ENCODE data around the gene CYP39A1. TPM values are rescaled to one million over a fixed set of nuclear protein-coding genes. Genes with fewer than 3 reads are reported as not detected.

CYP39A1 gene
- total RNA-seq, 1 experiment from 2014 or later, result 0.54 TPM

GRCh38 chr6:46517202-46517601 is 135.4 kb downstream of the CYP39A1 start:
- no peak overlapping the region for H2AFZ ChIP-seq (ENCODE audit: low read depth, low read length, poor library complexity, severe bottlenecking)
- intact Hi-C loops (cut with micrococcal nuclease), result no loop called here
- no peak overlapping the region for H3K27ac ChIP-seq (ENCODE audit: low read depth, low read length)
- RAD21 ChIA-PET (ENCODE audit: low non-redundant PET in 1 of 2, low total read pairs in 2 of 2, uncharacterized antibody in 2 of 2, unreplicated experiment in 2 of 2), result no interaction called here
- CTCF ChIA-PET, result no interaction called here
- no peaks in the 10 kb centered on the region for H3K36me3 ChIP-seq (ENCODE audit: control insufficient read depth in 1 of 2, insufficient read depth in 2 of 2, low read length in 2 of 2)
- POLR2A ChIA-PET, result no interaction called here
- no peak for ATAC-seq
- no peak overlapping the region for H3K4me2 ChIP-seq (ENCODE audit: low read length)
- no peak overlapping the region for H3K4me3 ChIP-seq (replicated peaks in 1 of 2; ENCODE audit: low read depth in 1 of 2, low read length in 2 of 2)
- H3K9me2 ChIP-seq (ENCODE audit: insufficient read depth), result no peaks in the 10 kb centered on the region
- BruUV-seq (replicated peaks), result no TSS peak
- H3K9me3 ChIP-seq (ENCODE audit: control insufficient read depth in 1 of 2, insufficient read depth in 1 of 2, low read depth in 1 of 2, low read length in 2 of 2), result no peaks in the 10 kb centered on the region
- no peaks in the 10 kb centered on the region for H3K4me1 ChIP-seq (ENCODE audit: control insufficient read depth in 1 of 2, insufficient read depth in 2 of 2, low read length in 2 of 2)
- no peak for DNase-seq (ENCODE audit: low read depth, low spot score)
- no peak overlapping the region for H3K9ac ChIP-seq (ENCODE audit: low read length)
- H3K27me3 ChIP-seq (ENCODE audit: insufficient read depth, low read length), result no peaks in the 10 kb centered on the region
- no peak for TF ChIP-seq ZFX (IDR thresholded peaks at IDR 0.05)
- TF ChIP-seq SRF (IDR thresholded peaks at IDR 0.05; ENCODE audit: low read depth), result no peak
- TF ChIP-seq EGR1 (IDR thresholded peaks at IDR 0.05; ENCODE audit: low read depth), result no peak
- TF ChIP-seq POLR2AphosphoS5 (IDR thresholded peaks at IDR 0.05; ENCODE audit: low read depth, low read length), result no peak
- no peak for TF ChIP-seq CEBPB (IDR thresholded peaks at IDR 0.05; ENCODE audit: low read depth)
- TF ChIP-seq MAX (IDR thresholded peaks at IDR 0.05), result no peak
- no peak for TF ChIP-seq RAD21 (IDR thresholded peaks at IDR 0.05; ENCODE audit: low read depth)
- no peak for TF ChIP-seq SIN3A (IDR thresholded peaks at IDR 0.05; ENCODE audit: low read depth)
- TF ChIP-seq CBX3 (IDR thresholded peaks at IDR 0.05; ENCODE audit: low read depth), result no peak
- TF ChIP-seq YY1 (IDR thresholded peaks at IDR 0.05; ENCODE audit: extremely low read depth, insufficient replicate concordance, low read depth, low read length), result no peak
- TF ChIP-seq FOSL1 (IDR thresholded peaks at IDR 0.05; ENCODE audit: low read depth), result no peak
- TF ChIP-seq EZH2 (IDR thresholded peaks at IDR 0.05), result no peak
- no peak for TF ChIP-seq JUND (IDR thresholded peaks at IDR 0.05)
- TF ChIP-seq TCF7L2 (IDR thresholded peaks at IDR 0.05; ENCODE audit: borderline replicate concordance, extremely low read depth, insufficient read depth, insufficient read length), result no peak
- TF ChIP-seq ATF3 (IDR thresholded peaks at IDR 0.05), result no peak
- TF ChIP-seq EZH2phosphoT487 (IDR thresholded peaks at IDR 0.05; ENCODE audit: borderline replicate concordance), result no peak
- TF ChIP-seq SP1 (IDR thresholded peaks at IDR 0.05; ENCODE audit: low read depth), result no peak
- H4K20me1 ChIP-seq (ENCODE audit: insufficient read depth), result no peaks in the 10 kb centered on the region
- H3K79me2 ChIP-seq (ENCODE audit: insufficient read depth, low read length), result no peaks in the 10 kb centered on the region
